AG04449 (cell line): ENCODE results near the gene TRA2B.
A peak's percentile ranks its signal among the peaks of the same experiment; 100 is the strongest.

ENCODE experiments used
- CTCF ChIA-PET: fragments of 350-600 bp; formaldehyde crosslinking; extraction: SDS; loops from one replicate; lab custom pipeline; 2021; ENCODE audit warnings: antibody characterized with exemption; lab: Yijun Ruan, JAX
- POLR2A ChIA-PET: fragments of 400-600, 350-600 bp; formaldehyde crosslinking; extraction: SDS; loops from one replicate; lab custom pipeline; 2020; ENCODE audit warnings: antibody characterized with exemption, inconsistent platforms; lab: Yijun Ruan, JAX
- DNase-seq: peaks from one replicate; pipeline ENCODE4 v3.0.0-alpha.2; 2010; ENCODE audit warnings: low read depth, low spot score
- H3K4me3 ChIP-seq: 2 replicates; pipeline ENCODE4 v1.5.1; 2011; ENCODE audit warnings: low read depth, mild to moderate bottlenecking, control low read depth, low read length
- TF ChIP-seq, protein P1 (sequence below): IDR thresholded peaks from one replicate; pipeline ENCODE4 v1.5.1; 2011; ENCODE audit warnings: mild to moderate bottlenecking, moderate library complexity, low read length, control low read depth, inconsistent platforms; ENCODE audit not compliant: insufficient read depth; ENCODE audit errors: missing control alignments

The TRA2B gene

DNA sequence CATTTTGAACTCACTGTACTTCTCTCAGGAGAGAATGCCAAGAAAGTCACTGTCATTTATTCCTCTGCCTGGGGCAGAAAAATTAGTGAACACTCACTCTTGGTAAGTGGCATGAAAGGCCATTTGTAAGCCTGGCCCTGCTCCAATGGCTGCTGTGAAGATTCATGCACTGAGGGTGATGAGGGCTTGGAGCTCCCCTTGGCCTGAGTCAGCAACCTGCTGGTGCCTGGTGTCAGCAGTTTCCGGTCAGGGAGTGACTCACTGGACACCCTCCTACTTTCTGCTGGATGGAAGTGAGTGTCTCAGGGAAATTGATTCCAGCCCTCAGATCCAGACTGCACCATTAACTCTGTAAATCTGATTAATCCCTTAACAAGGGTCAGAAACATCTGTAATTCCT lies 37.6 kb downstream of the TRA2B start:
- ChIA-PET POLR2A (interaction anchor here (1.4 kb wide), 1 partner anchor 11 kb away, joined by 3 read pairs; no protein-coding TSS in a partner anchor), CTCF (interaction anchor here (0.7 to 3.7 kb wide), 4 partner anchors 80 to 242 kb away, joined by 3 to 17 read pairs (median 3); no protein-coding TSS in a partner anchor)
- TF ChIP-seq, protein P1, sequence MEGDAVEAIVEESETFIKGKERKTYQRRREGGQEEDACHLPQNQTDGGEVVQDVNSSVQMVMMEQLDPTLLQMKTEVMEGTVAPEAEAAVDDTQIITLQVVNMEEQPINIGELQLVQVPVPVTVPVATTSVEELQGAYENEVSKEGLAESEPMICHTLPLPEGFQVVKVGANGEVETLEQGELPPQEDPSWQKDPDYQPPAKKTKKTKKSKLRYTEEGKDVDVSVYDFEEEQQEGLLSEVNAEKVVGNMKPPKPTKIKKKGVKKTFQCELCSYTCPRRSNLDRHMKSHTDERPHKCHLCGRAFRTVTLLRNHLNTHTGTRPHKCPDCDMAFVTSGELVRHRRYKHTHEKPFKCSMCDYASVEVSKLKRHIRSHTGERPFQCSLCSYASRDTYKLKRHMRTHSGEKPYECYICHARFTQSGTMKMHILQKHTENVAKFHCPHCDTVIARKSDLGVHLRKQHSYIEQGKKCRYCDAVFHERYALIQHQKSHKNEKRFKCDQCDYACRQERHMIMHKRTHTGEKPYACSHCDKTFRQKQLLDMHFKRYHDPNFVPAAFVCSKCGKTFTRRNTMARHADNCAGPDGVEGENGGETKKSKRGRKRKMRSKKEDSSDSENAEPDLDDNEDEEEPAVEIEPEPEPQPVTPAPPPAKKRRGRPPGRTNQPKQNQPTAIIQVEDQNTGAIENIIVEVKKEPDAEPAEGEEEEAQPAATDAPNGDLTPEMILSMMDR = no peak
- H3K4me3 ChIP-seq = no peak overlapping the region
- DNase-seq = peak; percentile 57

DNA sequence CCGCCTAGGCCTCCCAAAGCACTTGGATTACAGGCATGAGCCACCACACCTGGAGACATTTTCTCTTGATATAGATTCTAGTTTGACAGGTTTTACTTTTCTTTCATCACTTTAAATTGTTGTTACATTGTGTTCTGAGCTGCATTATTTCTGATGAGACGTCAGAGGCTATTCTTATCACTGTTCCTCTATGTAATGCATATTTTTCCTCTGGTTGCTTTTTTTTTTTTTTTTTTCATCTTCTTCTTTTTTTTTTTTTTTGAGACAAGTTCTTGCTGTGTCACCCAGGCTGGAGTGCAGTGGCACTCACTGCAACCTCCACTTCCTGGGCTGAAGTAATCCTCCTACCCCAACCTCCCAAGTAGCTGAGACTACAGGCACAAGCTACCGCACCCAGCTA lies 41.2 kb downstream of the TRA2B start:
- ChIA-PET POLR2A (no interaction called here), CTCF (interaction anchor here (1.4 to 1.7 kb wide), 3 partner anchors 10 to 236 kb away, joined by 3 to 5 read pairs (median 3); no protein-coding TSS in a partner anchor)
- TF ChIP-seq, protein P1 = no peak
- DNase-seq = no peak
- H3K4me3 ChIP-seq = no peak overlapping the region

DNA sequence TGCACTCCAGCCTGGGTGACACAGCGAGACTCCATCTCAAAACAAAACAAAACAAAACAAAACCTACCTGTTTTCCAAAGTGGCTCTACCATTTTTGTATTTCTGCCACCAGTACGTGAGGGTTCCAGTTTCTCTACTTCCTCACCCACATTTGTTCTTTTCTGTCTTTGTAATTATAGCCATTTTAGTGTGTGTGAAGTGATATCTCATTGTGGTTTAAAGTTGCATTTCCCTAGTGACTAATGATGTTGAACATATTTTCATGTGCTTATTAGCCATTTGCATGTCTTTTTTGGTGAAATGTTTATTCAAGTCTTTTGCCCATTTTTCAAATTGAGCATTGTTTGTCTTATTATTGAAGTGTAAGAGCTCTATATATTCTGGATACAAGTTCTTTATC lies 50.7 kb downstream of the TRA2B start:
- POLR2A ChIA-PET = no interaction called here
- TF ChIP-seq, protein P1 = no peak
- no peak for DNase-seq
- CTCF ChIA-PET = no interaction called here
- H3K4me3 ChIP-seq = no peak overlapping the region

DNA sequence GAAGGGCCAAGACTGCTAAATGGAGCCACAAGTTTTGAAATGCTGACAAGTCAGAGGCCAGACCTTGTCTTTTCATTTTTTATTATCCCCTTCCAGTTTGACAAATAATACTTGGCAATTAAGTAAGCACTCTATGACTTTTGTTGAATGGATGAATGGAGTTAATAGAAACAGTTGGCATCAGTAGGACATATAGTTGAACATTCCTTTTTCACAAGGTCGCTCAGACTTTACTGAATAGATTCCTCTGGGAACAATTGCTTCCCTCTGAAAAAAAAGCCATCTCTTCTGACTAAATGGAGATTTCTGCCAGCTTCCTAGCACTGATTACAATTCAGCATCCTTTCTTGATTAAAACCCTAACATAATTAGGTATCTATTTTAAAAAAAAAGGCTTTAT lies 53.2 kb downstream of the TRA2B start:
- TF ChIP-seq, protein P1 = no peak
- no peak for DNase-seq
- H3K4me3 ChIP-seq = no peak overlapping the region
- CTCF ChIA-PET = interaction anchor here (1.1 kb wide), 1 partner anchor 59 kb away, joined by 3 read pairs; no protein-coding TSS in a partner anchor
- POLR2A ChIA-PET = no interaction called here

DNA sequence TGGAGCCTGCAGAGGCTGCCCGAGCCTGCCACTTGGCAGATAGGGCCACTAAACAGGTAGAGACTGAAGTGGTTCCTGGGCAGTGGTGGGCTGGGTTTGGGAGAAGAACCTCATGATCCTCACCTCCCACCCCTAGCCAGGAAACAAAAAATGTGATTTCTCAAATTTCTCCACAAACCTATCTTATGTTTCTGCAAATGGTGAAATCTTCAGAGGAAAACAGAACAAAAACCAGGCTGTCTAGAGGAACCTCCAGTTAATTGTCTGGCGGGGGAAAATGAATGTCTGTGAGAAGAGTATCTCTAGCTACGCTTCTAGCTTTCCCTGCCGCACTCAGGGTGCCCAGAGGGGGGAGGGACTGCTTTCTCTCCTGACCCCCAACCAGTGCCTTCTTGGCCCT lies 55.9 kb downstream of the TRA2B start:
- H3K4me3 ChIP-seq = no peak overlapping the region
- ChIA-PET CTCF (interaction anchor here (1.0 kb wide), 1 partner anchor 62 kb away, joined by 4 read pairs; no protein-coding TSS in a partner anchor), POLR2A (no interaction called here)
- no peak for DNase-seq
- TF ChIP-seq, protein P1 = no peak

DNA sequence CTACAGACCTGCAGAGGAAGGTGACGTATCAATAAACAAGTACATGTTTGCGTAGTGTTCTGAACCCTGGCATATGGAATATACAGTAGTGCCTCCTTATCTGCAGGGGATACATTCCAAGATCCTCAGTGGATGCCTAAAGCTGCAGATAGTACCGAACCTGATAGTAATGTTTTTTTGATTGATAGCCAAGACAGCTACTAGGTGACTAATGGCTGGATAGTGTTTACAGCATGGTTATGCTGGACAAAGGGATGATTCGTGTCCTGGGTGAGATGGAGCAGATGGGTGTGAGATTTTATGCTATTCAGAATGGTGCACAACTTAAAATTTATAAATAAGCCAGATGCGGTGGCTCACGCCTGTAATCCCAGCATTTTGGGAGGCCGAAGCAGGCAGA lies 57.2 kb downstream of the TRA2B start:
- POLR2A ChIA-PET = interaction anchor here (0.6 kb wide), 1 partner anchor 15 kb away, joined by 3 read pairs; no protein-coding TSS in a partner anchor
- TF ChIP-seq, protein P1 = no peak
- CTCF ChIA-PET = interaction anchor here (0.9 to 1.8 kb wide), 3 partner anchors 8 to 26 kb away, joined by 3 to 6 read pairs (median 3); no protein-coding TSS in a partner anchor
- DNase-seq = no peak
- no peak overlapping the region for H3K4me3 ChIP-seq
